ENCODE results near the gene MACF1. TPM values are rescaled to one million over a fixed set of nuclear protein-coding genes. Genes with fewer than 3 reads are reported as not detected.

Gene MACF1
- total RNA-seq, 1 experiment from 2014 or later, result 190 TPM

DNA sequence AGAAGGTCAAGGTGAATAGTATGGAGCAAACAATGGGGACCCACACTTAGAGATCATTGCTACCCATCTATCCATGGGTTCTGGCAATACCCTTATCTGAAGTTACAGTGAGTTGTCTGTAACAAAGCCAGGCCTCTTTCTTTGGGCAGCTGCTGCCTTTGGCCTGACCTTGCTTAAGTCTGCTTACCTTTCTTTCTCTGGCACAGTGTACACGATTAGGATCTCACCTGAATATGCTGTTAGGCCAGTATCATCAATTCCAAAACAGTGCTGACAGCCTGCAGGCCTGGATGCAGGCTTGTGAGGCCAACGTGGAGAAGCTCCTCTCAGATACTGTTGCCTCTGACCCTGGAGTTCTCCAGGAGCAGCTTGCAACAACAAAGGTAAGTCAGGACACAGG is 154.0 kb downstream of the MACF1 start:
- no peaks in the 10 kb centered on the region for H3K23me2 ChIP-seq (ENCODE audit: insufficient read length, low read depth, low read length, poor library complexity, severe bottlenecking)
- H3K4ac ChIP-seq (ENCODE audit: low read depth, low read length), result no peak overlapping the region
- H3K79me2 ChIP-seq (ENCODE audit: insufficient read depth, low read length), result no peaks in the 10 kb centered on the region
- no peak overlapping the region; a peak in 1 of 7 replicates for H3K27ac Mint-ChIP-seq
- no peaks in the 10 kb centered on the region for H3K4me1 Mint-ChIP-seq
- H2BK12ac ChIP-seq (ENCODE audit: insufficient read length, low read depth, low read length), result no peak overlapping the region
- no peak overlapping the region for H3K4me2 ChIP-seq (ENCODE audit: insufficient read depth, insufficient read length, low read length)
- no peaks in the 10 kb centered on the region for H3K9me3 Mint-ChIP-seq
- no peaks in the 10 kb centered on the region for H3K79me1 ChIP-seq (ENCODE audit: insufficient read depth, low read depth, low read length, poor library complexity, severe bottlenecking)
- no peak overlapping the region for H2AFZ ChIP-seq (ENCODE audit: low read length)
- H2BK15ac ChIP-seq (ENCODE audit: low read depth, low read length), result no peak overlapping the region
- no peak overlapping the region for H2BK5ac ChIP-seq (ENCODE audit: insufficient read length, low read length)
- no peaks in the 10 kb centered on the region for H3K27me3 ChIP-seq (ENCODE audit: insufficient read depth, low read length)
- H3K4me3 Mint-ChIP-seq, result no peak overlapping the region
- no peaks in the 10 kb centered on the region for H3K4me1 ChIP-seq (ENCODE audit: insufficient read depth, low read length)
- H4K91ac ChIP-seq (ENCODE audit: insufficient read length, low read depth, low read length), result no peak overlapping the region
- H2BK120ac ChIP-seq (ENCODE audit: low read depth, low read length, poor library complexity, severe bottlenecking), result no peak overlapping the region
- H3K9me3 ChIP-seq (ENCODE audit: control insufficient read depth, low read depth, low read length), result no peaks in the 10 kb centered on the region
- peaks cover 40 to 81% (median 64%) of the 10 kb centered on the region in 3 experiments; a peak in 6 of 7 replicates for H3K36me3 Mint-ChIP-seq (ENCODE audit: insufficient read depth in 1 of 3, low read depth in 3 of 3)
- H3K14ac ChIP-seq (ENCODE audit: insufficient read depth, low read length), result no peak overlapping the region
- H3K18ac ChIP-seq (ENCODE audit: insufficient read length, low read depth, low read length), result no peak overlapping the region
- no peak overlapping the region for H3K23ac ChIP-seq (ENCODE audit: insufficient read length, low read depth, low read length)
- no peak overlapping the region for H2BK20ac ChIP-seq (ENCODE audit: low read depth, low read length, poor library complexity, severe bottlenecking)
- no peak overlapping the region for H3T11ph ChIP-seq (ENCODE audit: low read length)
- H4K5ac ChIP-seq (ENCODE audit: insufficient read length, low read depth, low read length), result no peak overlapping the region
- H3K27me3 Mint-ChIP-seq (ENCODE audit: low read depth), result no peaks in the 10 kb centered on the region
- H2AK5ac ChIP-seq (ENCODE audit: insufficient read length, low read length), result no peak overlapping the region
- H4K8ac ChIP-seq (replicated peaks; ENCODE audit: insufficient read length, low read depth, low read length), result no peak overlapping the region
- H3K9ac ChIP-seq (ENCODE audit: extremely low read depth, insufficient read length, low read length), result no peak overlapping the region
- WGBS (ENCODE audit: extremely low coverage, insufficient read length, low lambda C conversion rate), result no CpG with 5 or more reads among the region's 2 CpGs
- H3K27ac ChIP-seq (ENCODE audit: insufficient read length, low read depth, low read length), result no peak overlapping the region
- TF ChIP-seq, protein P1, sequence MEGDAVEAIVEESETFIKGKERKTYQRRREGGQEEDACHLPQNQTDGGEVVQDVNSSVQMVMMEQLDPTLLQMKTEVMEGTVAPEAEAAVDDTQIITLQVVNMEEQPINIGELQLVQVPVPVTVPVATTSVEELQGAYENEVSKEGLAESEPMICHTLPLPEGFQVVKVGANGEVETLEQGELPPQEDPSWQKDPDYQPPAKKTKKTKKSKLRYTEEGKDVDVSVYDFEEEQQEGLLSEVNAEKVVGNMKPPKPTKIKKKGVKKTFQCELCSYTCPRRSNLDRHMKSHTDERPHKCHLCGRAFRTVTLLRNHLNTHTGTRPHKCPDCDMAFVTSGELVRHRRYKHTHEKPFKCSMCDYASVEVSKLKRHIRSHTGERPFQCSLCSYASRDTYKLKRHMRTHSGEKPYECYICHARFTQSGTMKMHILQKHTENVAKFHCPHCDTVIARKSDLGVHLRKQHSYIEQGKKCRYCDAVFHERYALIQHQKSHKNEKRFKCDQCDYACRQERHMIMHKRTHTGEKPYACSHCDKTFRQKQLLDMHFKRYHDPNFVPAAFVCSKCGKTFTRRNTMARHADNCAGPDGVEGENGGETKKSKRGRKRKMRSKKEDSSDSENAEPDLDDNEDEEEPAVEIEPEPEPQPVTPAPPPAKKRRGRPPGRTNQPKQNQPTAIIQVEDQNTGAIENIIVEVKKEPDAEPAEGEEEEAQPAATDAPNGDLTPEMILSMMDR (conservative IDR thresholded peaks at IDR 0.05), result no peak
- H3K56ac ChIP-seq (ENCODE audit: insufficient read length, low read depth, low read length), result no peak overlapping the region
- no peak for DNase-seq
- no peaks in the 10 kb centered on the region for H4K20me1 ChIP-seq (ENCODE audit: control insufficient read depth, insufficient read depth, insufficient read length)
